Stimulated activated CD4-positive, alpha-beta T cell treated with anti-CD3 and anti-CD28 coated beads, Interleukin-12 subunit alpha, Interleukin-12 subunit beta, amount 100 ng/mL, for 24 hours (primary cell): ENCODE data around the gene TEX48.

Experiments used
- DNase-seq, 2 experiments: peaks; one replicate each; pipeline ENCODE4 v3.0.0-alpha.2; 2020; ENCODE audit warnings: low read depth in 2 of 2

The TEX48 gene

GRCh38 chr9:114621561-114621960 lies 60.4 kb downstream of the TEX48 start:
- no peak for DNase-seq

- DNase-seq, result no peak
Measured at GRCh38 chr9:114619191-114619761, 62.7 kb downstream of the TEX48 start.

- DNase-seq, result no peak
Measured at GRCh38 chr9:114616684-114617520, 65.1 kb downstream of the TEX48 start.
